Measurements from ENCODE around the gene MB21D2.
"Not testable (repeated sequence)": the region's sequence is repeated elsewhere in the genome, so short reads cannot be mapped to it uniquely, and the experiment has no call there.

GRCh38 chr3:192788816-192789515 lies 128.7 kb downstream of the MB21D2 start:
- not testable (repeated sequence) for TF ChIP-seq POLR2AphosphoS5 (IDR thresholded peaks at IDR 0.05; ENCODE audit: low read depth); NANOG (IDR thresholded peaks at IDR 0.05; ENCODE audit: borderline replicate concordance); ZNF331 (CRISPR knock-in tag; IDR thresholded peaks at IDR 0.05; ENCODE audit: low read depth); CREB1 (CRISPR knock-in tag; IDR thresholded peaks at IDR 0.05; ENCODE audit: low read depth); REST (IDR thresholded peaks at IDR 0.05; ENCODE audit: unreplicated experiment); EZH2 (IDR thresholded peaks at IDR 0.05; ENCODE audit: low read depth, unreplicated experiment); EZH2phosphoT487 (IDR thresholded peaks at IDR 0.05; ENCODE audit: unreplicated experiment); ETS1 (IDR thresholded peaks at IDR 0.05)
- TF ChIP-seq CTCF (conservative IDR thresholded peaks at IDR 0.05; ENCODE audit: low read depth in 2 of 2) = peak; percentile 63 to 87

Data from GM23338 (cell line).